GM23248 (cell line): ENCODE data around the gene NUP188.

Experiments
- EZH2 ChIP-seq: fragments of 200-600 bp; sonication (generic); IDR thresholded peaks from 2 replicates; pipeline ENCODE4 v1.6.1; 2018; ENCODE audit warnings: antibody characterized with exemption, mild to moderate bottlenecking; ENCODE audit not compliant: insufficient read depth, poor library complexity, severe bottlenecking
- EZH2phosphoT487 ChIP-seq: fragments of 200-600 bp; sonication (generic); IDR thresholded peaks from 2 replicates; pipeline ENCODE4 v1.6.1; 2018; ENCODE audit warnings: antibody characterized with exemption, moderate library complexity, mild to moderate bottlenecking, low read depth; ENCODE audit not compliant: insufficient read depth

- TF ChIP-seq EZH2phosphoT487 (no peak), EZH2 (no peak)
These were observed 85.7 kb downstream of the NUP188 start for GRCh38 chr9:129033216-129033615.
